Lower lobe of right lung (tissue), 2 donors: ENCODE measurements around the gene SPSB4. TPM values are rescaled to one million over a fixed set of nuclear protein-coding genes. Genes with fewer than 3 reads are reported as not detected.

Experiments
- ATAC-seq, 2 donors: fragments of 200-7000 bp; cut with Tn5 transposase; one replicate each; pipeline ENCODE4 v1.9.1; 2020 to 2022; ENCODE audit warnings: mild to moderate bottlenecking in 2 of 2, moderate library complexity in 2 of 2
- DNase-seq: peaks from one replicate; pipeline ENCODE4 v3.0.0-alpha.2; 2020
- H3K27ac ChIP-seq: fragments of 200-600 bp; one replicate; pipeline ENCODE4 v1.8.0; 2022
- H3K27me3 ChIP-seq: fragments of 200-600 bp; one replicate; pipeline ENCODE4 v1.8.0; 2022; ENCODE audit warnings: low read depth
- H3K36me3 ChIP-seq: fragments of 200-600 bp; one replicate; pipeline ENCODE4 v1.8.0; 2022; ENCODE audit warnings: mild to moderate bottlenecking
- H3K4me1 ChIP-seq: fragments of 200-600 bp; one replicate; pipeline ENCODE4 v1.8.0; 2022
- H3K4me3 ChIP-seq: fragments of 200-600 bp; one replicate; pipeline ENCODE4 v1.8.0; 2022; ENCODE audit warnings: mild to moderate bottlenecking
- H3K9me3 ChIP-seq: fragments of 200-600 bp; one replicate; pipeline ENCODE4 v1.8.0; 2022
- CTCF ChIP-seq: fragments of 200-600 bp; IDR thresholded peaks from one replicate; pipeline ENCODE4 v1.8.0; 2022; ENCODE audit warnings: antibody characterized with exemption, mild to moderate bottlenecking
- intact Hi-C: fragments of 100-400 bp; cut with DNase I; formaldehyde crosslinking; loops from one replicate; pipeline ENCODE4 v1.11.0; 2022
- total RNA-seq: library from RNA; stranded (reverse); fragmentation: NEBNext Ultra II Directional; extraction: Animal tissue kit (Norgen Biotek cat#: 25700); gene quantifications from one replicate; pipeline ENCODE4 v1.2.1, GENCODE V29; 2021
- donor health status: DM: no; HTN: yes; CAD: no; lungs with severe emphysema.

SPSB4 gene
- total RNA-seq, 1 donor from 2014 or later, result 0.80 TPM

- intact Hi-C loops, result no loop called here
- Histone ChIP-seq H3K4me1 (no peaks in the 10 kb centered on the region), H3K36me3 (no peaks in the 10 kb centered on the region), H3K9me3 (no peaks in the 10 kb centered on the region), H3K4me3 (no peak overlapping the region), H3K27ac (no peak overlapping the region), H3K27me3 (no peaks in the 10 kb centered on the region)
- ATAC-seq (no peak), DNase-seq (no peak)
- no peak for TF ChIP-seq CTCF
Observed at GRCh38 chr3:141167681-141168080, 116.5 kb downstream of the SPSB4 start.

- no peaks in the 10 kb centered on the region for H3K27me3 ChIP-seq
- no peak overlapping the region for H3K4me3 ChIP-seq
- no peaks in the 10 kb centered on the region for H3K9me3 ChIP-seq
- no peak for TF ChIP-seq CTCF
- intact Hi-C loops, result no loop called here
- ATAC-seq (no peak), DNase-seq (no peak)
- H3K36me3 ChIP-seq, result no peaks in the 10 kb centered on the region
- no peaks in the 10 kb centered on the region for H3K4me1 ChIP-seq
- H3K27ac ChIP-seq, result no peak overlapping the region
Observed at GRCh38 chr3:141170678-141171295, 119.6 kb downstream of the SPSB4 start.

- H3K4me3 ChIP-seq, result no peak overlapping the region
- H3K36me3 ChIP-seq, result no peaks in the 10 kb centered on the region
- no peak for TF ChIP-seq CTCF
- ATAC-seq (no peak), DNase-seq (no peak)
- H3K27me3 ChIP-seq, result no peaks in the 10 kb centered on the region
- intact Hi-C loops, result no loop called here
- no peak overlapping the region for H3K27ac ChIP-seq
- H3K4me1 ChIP-seq, result no peaks in the 10 kb centered on the region
- no peaks in the 10 kb centered on the region for H3K9me3 ChIP-seq
Observed at GRCh38 chr3:141174674-141175073, 123.5 kb downstream of the SPSB4 start.

GRCh38 chr3:141176775-141177174, 125.6 kb downstream of the SPSB4 start:
- Histone ChIP-seq H3K36me3 (no peaks in the 10 kb centered on the region), H3K4me1 (no peaks in the 10 kb centered on the region), H3K27ac (no peak overlapping the region), H3K27me3 (no peaks in the 10 kb centered on the region), H3K4me3 (no peak overlapping the region), H3K9me3 (no peaks in the 10 kb centered on the region)
- DNase-seq, result no peak
- ATAC-seq, result no peak
- intact Hi-C loops, result no loop called here
- no peak for TF ChIP-seq CTCF

GRCh38 chr3:141178026-141178425, 126.9 kb downstream of the SPSB4 start:
- TF ChIP-seq CTCF, result no peak
- H3K27me3 ChIP-seq, result no peaks in the 10 kb centered on the region

More at GRCh38 chr3:141178026-141178425, 126.9 kb downstream of the SPSB4 start:
- no peaks in the 10 kb centered on the region for H3K9me3 ChIP-seq
- H3K4me1 ChIP-seq, result no peaks in the 10 kb centered on the region
- intact Hi-C loops, result no loop called here
- H3K27ac ChIP-seq, result no peak overlapping the region
- no peak overlapping the region for H3K4me3 ChIP-seq
- H3K36me3 ChIP-seq, result no peaks in the 10 kb centered on the region
- ATAC-seq (no peak), DNase-seq (no peak)
